WERI-Rb-1 (cell line): ENCODE results near the gene GIMAP2.
"Not testable (repeated sequence)": the region's sequence is repeated elsewhere in the genome, so short reads cannot be mapped to it uniquely, and the experiment has no call there.

Experiments used
- DNase-seq: peaks from one replicate; pipeline ENCODE4 v3.0.0-alpha.2; 2020
- H3K27ac ChIP-seq: fragments of 250-450 bp; sonication (Bioruptor Pico); 2 replicates; pipeline ENCODE4 v1.5.1; 2020; ENCODE audit warnings: mild to moderate bottlenecking, moderate library complexity
- H3K27me3 ChIP-seq: fragments of 250-450 bp; sonication (Bioruptor Pico); 2 replicates; pipeline ENCODE4 v1.5.1; 2021; ENCODE audit warnings: mild to moderate bottlenecking, low read depth, moderate library complexity; ENCODE audit not compliant: insufficient read depth, severe bottlenecking
- H3K36me3 ChIP-seq: fragments of 250-450 bp; sonication (Bioruptor Pico); 2 replicates; pipeline ENCODE4 v1.5.1; 2020; ENCODE audit warnings: mild to moderate bottlenecking, moderate library complexity
- H3K4me3 ChIP-seq: 2 replicates; pipeline ENCODE4 v1.5.1; 2011; ENCODE audit warnings: low read depth, mild to moderate bottlenecking, control low read depth, low read length
- H3K9me3 ChIP-seq: fragments of 250-450 bp; sonication (Bioruptor Pico); 2 replicates; pipeline ENCODE4 v1.5.1; 2021; ENCODE audit warnings: mild to moderate bottlenecking, moderate library complexity; ENCODE audit not compliant: severe bottlenecking
- TF ChIP-seq, protein P1 (sequence below): IDR thresholded peaks from 2 replicates; pipeline ENCODE4 v1.5.1; 2011; ENCODE audit warnings: low read depth, mild to moderate bottlenecking, control low read depth, inconsistent platforms, low read length

GIMAP2 gene

DNA sequence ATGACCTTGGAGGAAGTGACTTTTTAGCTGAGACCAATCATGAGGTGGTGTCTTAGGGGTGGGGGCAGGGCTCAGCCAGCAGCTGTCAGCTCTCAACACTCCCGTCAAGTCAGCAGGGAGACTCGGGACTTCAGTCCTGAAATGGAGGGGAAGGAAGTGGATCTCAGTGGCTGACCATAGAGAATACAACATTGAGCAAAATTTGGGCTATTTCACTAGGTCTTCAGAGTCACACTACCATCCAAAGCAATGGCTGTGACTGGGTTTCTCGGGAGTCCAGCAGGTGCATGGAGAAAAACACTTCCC, 36.5 kb upstream of the GIMAP2 start:
- H3K27me3 ChIP-seq: no peaks in the 10 kb centered on the region
- H3K27ac ChIP-seq: no peak overlapping the region
- H3K4me3 ChIP-seq: no peak overlapping the region
- no peaks in the 10 kb centered on the region for H3K36me3 ChIP-seq
- TF ChIP-seq, protein P1, sequence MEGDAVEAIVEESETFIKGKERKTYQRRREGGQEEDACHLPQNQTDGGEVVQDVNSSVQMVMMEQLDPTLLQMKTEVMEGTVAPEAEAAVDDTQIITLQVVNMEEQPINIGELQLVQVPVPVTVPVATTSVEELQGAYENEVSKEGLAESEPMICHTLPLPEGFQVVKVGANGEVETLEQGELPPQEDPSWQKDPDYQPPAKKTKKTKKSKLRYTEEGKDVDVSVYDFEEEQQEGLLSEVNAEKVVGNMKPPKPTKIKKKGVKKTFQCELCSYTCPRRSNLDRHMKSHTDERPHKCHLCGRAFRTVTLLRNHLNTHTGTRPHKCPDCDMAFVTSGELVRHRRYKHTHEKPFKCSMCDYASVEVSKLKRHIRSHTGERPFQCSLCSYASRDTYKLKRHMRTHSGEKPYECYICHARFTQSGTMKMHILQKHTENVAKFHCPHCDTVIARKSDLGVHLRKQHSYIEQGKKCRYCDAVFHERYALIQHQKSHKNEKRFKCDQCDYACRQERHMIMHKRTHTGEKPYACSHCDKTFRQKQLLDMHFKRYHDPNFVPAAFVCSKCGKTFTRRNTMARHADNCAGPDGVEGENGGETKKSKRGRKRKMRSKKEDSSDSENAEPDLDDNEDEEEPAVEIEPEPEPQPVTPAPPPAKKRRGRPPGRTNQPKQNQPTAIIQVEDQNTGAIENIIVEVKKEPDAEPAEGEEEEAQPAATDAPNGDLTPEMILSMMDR: no peak
- DNase-seq: peak; percentile 9
- H3K9me3 ChIP-seq: no peaks in the 10 kb centered on the region

DNA sequence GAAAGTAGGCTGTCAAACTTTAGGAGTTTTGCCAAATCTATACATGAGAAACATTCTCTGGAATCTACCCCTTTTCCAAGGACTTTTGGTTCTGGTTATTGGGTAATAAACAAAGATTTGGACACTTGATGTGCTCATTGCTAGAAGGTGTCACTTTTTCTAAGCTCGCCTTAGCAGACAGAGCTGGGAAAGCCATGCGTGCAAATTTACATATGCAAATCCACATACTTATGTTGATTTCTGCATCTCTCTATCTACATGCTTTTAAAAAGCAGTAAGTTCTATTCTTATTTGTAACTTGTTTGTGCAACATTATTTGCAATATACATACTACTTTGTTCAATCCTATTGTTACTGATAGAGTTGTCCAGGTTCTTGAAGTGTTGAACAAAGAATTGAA, 30.8 kb upstream of the GIMAP2 start:
- Histone ChIP-seq H3K9me3 (peaks cover 3% of the 10 kb centered on the region), H3K27ac (no peak overlapping the region), H3K27me3 (no peaks in the 10 kb centered on the region), H3K4me3 (no peak overlapping the region), H3K36me3 (no peaks in the 10 kb centered on the region)
- no peak for DNase-seq
- TF ChIP-seq, protein P1: no peak

DNA sequence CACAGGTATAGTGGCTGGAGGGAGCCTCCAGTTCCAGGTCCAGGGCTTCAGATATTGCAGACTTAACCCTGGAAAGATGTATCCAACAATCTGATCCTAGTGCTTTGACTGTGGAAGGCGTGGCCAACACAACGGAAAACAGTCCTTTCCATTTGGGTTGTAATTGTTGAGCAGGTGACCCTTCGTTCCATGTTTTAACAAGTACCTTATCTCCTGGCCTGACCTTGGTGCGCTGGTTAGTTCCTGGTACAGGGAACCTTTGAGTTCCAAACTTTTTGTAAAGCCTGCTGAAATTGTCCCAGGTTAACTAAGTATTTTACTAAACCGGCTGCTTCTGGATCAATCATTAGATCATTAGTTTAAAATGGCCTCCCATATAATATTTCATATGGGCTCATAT, 29.5 kb upstream of the GIMAP2 start:
- peaks cover 3% of the 10 kb centered on the region for H3K9me3 ChIP-seq
- H3K27ac ChIP-seq: no peak overlapping the region
- H3K4me3 ChIP-seq: no peak overlapping the region
- TF ChIP-seq, protein P1: no peak
- H3K27me3 ChIP-seq: no peaks in the 10 kb centered on the region
- no peak for DNase-seq
- no peaks in the 10 kb centered on the region for H3K36me3 ChIP-seq

DNA sequence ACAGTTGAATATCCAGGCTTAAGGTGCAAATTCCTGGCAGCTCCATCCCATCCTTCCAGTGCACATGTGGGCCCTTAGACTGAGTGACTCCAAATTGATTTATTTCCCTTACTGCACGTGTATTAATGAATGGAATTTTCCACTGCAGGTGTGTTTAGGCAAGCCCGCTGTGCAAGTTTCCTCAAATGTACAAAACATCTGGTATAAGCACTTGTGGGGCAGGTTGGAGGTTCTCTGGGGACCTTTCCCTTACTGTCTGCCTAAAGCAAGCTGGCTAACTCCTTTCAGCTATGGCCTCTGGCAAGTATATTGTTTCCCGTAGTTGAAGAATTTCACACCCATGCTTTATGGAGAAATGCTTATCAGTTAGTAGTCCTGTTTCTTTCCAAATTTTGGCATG, 28.0 kb upstream of the GIMAP2 start:
- no peaks in the 10 kb centered on the region for H3K36me3 ChIP-seq
- DNase-seq: no peak
- TF ChIP-seq, protein P1: no peak
- no peaks in the 10 kb centered on the region for H3K27me3 ChIP-seq
- no peak overlapping the region for H3K4me3 ChIP-seq
- peaks cover 3% of the 10 kb centered on the region for H3K9me3 ChIP-seq
- H3K27ac ChIP-seq: no peak overlapping the region

DNA sequence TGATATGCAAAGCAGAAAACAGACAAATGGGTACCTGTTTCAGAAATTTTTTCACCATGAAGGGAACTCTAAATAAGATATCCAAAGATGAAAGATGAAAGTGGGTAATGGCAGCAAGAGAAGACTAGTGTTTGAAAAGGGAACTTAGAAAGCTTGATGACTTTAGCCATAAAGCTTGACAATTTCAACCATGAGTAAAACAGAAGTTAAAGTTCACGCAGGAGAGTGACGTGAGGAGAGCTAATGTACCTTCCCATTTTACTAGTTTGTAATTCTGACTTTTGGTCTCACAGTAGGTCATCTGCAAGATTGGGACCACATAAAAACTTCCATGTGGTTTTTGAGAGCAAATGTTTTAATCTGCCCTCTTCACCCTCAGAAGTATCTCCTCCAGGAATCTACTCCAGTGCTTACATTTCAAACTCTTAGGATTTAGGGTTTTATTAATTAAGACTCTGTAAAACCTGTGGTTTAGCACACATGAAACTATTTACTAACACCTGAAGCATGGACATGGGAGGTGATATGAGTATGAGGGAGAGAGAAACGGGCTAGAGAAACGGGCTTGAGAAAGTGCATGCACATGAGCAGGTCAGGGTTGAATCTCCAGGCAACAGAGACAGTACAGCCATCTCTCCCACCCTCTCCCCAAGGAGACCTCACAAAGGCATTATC, 24.4 kb upstream of the GIMAP2 start:
- TF ChIP-seq, protein P1: no peak
- no peak for DNase-seq
- H3K36me3 ChIP-seq: no peaks in the 10 kb centered on the region
- H3K9me3 ChIP-seq: peaks cover 3% of the 10 kb centered on the region
- no peak overlapping the region for H3K27ac ChIP-seq
- no peaks in the 10 kb centered on the region for H3K27me3 ChIP-seq
- no peak overlapping the region for H3K4me3 ChIP-seq

DNA sequence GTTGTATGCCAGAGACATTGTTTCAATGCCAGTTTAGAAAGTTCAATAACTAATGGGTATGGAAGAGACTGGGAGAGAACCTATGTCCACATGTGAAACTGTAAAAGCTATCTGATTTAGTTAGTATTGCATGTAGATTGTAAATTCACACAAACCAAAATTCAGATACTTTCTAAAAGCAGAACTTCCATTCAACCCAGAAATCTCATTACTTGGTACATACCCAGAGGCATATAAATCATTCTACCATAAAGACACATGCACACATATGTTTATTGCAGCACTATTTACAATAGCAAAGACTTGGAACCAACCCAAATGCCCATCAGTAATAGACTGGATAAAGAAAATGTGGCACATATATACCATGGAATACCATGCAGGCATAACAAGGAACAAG, 22.7 kb upstream of the GIMAP2 start:
- H3K27ac ChIP-seq, H3K36me3 ChIP-seq, H3K9me3 ChIP-seq, DNase-seq, H3K27me3 ChIP-seq, H3K4me3 ChIP-seq: not testable (repeated sequence)
